Measurements from ENCODE around the gene ECE1. TPM values are rescaled to one million over a fixed set of nuclear protein-coding genes. Genes with fewer than 3 reads are reported as not detected.
A peak's percentile ranks its signal among the peaks of the same experiment; 100 is the strongest.

The ECE1 gene
- total and polyA plus RNA-seq, 7 experiments from 2014 or later: 21.3 to 97.4 (median 71.2) TPM

DNA sequence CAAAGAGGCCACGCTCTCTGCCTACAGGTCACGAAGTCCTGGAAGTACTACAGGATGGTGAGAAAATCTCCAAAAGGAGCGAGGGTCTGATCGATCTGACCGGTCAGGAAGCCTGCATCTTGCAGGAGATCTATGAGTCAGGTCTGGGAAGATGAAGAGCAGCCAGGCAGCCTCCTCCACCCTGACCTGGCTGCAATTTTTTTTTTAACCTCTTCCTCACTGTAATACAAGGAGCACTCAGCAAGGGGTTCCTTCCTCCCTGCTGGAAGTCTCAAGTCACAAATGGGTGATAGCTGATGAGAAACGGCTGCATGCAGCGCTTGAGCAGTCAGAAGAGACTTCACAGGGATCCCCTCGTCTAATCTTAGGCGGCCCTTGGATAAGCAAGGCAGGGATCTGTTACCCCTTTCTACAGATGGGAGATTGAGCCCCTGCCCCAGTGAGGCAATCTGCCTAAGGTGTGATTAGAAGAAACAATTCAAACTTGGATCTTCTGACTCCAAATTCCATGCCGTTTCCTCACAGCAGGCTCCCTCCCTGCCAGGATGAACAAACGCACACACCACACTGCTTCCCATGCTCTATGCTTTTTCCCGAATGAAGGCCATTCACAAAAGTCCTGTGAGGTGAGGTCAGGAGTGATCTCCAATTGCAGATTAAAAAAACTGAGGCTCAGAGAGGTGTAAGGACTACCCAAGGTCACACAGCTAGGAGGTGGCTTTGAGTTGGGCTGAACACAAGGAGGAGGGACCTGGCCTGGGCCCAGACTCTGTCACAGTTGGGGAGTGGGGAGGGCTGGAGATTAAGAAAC is 48.3 kb downstream of the ECE1 start:
- peaks cover 7 to 43% (median 16%) of the 10 kb centered on the region in 5 donors for H3K36me3 Mint-ChIP-seq

DNA sequence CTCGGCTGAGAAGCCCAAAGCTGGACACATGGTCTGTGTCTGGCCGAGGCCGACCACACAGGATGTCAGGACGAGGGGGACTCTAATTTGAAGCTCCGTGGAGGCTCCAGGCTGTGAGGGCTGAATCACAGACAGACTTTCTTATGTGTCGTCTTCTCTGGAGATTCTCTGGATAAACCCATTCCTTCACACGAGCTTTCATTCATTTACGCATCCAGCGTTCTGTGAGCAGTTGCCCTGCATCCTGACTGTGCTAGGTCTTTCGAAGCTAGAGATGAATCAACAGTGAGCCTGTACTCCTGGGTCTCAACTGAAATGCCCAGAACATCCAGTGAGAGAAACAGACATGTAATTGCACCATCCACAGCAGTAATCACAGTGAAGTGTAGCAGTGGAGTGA is 49.6 kb downstream of the ECE1 start:
- no peaks in the 10 kb centered on the region for H3K9me3 ChIP-seq (ENCODE audit: control insufficient read depth in 2 of 3, low read length in 3 of 3)
- no peak for DNase-seq

More for the DNA sequence above, 48.3 kb downstream of the ECE1 start:
- intact Hi-C loops (cut with micrococcal nuclease): no loop called here
- no peaks in the 10 kb centered on the region for H3K4me1 ChIP-seq (ENCODE audit: control insufficient read depth in 2 of 2, insufficient read depth in 2 of 2, low read length in 2 of 2)
- Mint-ChIP-seq H3K27ac (peak overlapping the region in 1 of 9 donors; percentile 34), H3K4me3 (no peak overlapping the region), H3K4me1 (no peaks in the 10 kb centered on the region), H3K9me3 (peaks cover 0 to 2% (median 0%) of the 10 kb centered on the region in 11 donors), H3K27me3 (no peaks in the 10 kb centered on the region)
- H3K27ac ChIP-seq (ENCODE audit: low read depth, low read length): no peak overlapping the region
- ChIA-PET CTCF (interaction anchor here (0.6 to 1.6 kb wide), 3 partner anchors 8 to 126 kb away, joined by 3 to 7 read pairs (median 3); no protein-coding TSS in a partner anchor), POLR2A (no interaction called here)
- no peak for DNase-seq
- H3K27me3 ChIP-seq (ENCODE audit: control insufficient read depth in 2 of 2, insufficient read depth in 2 of 2, low read length in 2 of 2): no peaks in the 10 kb centered on the region
- peaks cover 23 to 90% (median 25%) of the 10 kb centered on the region in 3 experiments for H3K36me3 ChIP-seq (ENCODE audit: control insufficient read depth in 2 of 3, insufficient read depth in 3 of 3, low read length in 3 of 3)
- H3K4me3 ChIP-seq (ENCODE audit: low read length): no peak overlapping the region
- ATAC-seq: no peak
- no peaks in the 10 kb centered on the region for H3K9me3 ChIP-seq (ENCODE audit: control insufficient read depth in 2 of 3, low read length in 3 of 3)

DNA sequence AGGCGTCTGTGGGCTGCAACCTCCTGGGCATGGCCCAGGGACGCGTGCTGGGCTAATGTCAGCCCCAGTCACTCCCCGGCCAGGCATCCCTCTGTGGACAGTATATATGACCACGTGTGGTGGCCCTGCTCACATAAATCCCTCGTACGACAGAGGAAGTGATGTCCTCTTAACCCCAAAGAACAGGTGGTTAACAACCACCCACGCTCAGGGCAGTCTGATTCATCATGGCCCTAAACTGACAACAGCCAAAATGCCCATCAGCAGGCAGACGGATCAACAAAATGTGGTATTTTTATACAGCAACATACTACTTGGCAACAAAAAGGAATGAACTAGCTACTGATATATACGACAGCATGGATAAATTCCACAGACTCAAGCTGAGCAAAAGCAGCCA is 51.0 kb downstream of the ECE1 start:
- H3K4me1 ChIP-seq (ENCODE audit: control insufficient read depth in 2 of 2, insufficient read depth in 2 of 2, low read length in 2 of 2): no peaks in the 10 kb centered on the region
- no peaks in the 10 kb centered on the region for H3K27me3 Mint-ChIP-seq
- DNase-seq: no peak
- peaks cover 3 to 34% (median 9%) of the 10 kb centered on the region in 5 donors for H3K36me3 Mint-ChIP-seq
- no peak overlapping the region for H3K4me3 ChIP-seq (ENCODE audit: low read length)
- no peak overlapping the region for H3K27ac ChIP-seq (ENCODE audit: low read depth, low read length)
- no peaks in the 10 kb centered on the region for H3K27me3 ChIP-seq (ENCODE audit: control insufficient read depth in 2 of 2, insufficient read depth in 2 of 2, low read length in 2 of 2)
- no peaks in the 10 kb centered on the region for H3K9me3 Mint-ChIP-seq
- CTCF ChIA-PET: interaction anchor here (1.1 kb wide), 1 partner anchor 21 kb away, joined by 3 read pairs; no protein-coding TSS in a partner anchor
- no peaks in the 10 kb centered on the region for H3K9me3 ChIP-seq (ENCODE audit: control insufficient read depth in 2 of 3, low read length in 3 of 3)
- peak overlapping the region in 5 of 9 donors; percentile 33 to 54 (median 43) for H3K27ac Mint-ChIP-seq
- ATAC-seq: no peak
- H3K4me1 Mint-ChIP-seq: no peaks in the 10 kb centered on the region
- intact Hi-C loops (cut with micrococcal nuclease): loop anchor here (10.0 kb wide), 3 partner anchors 256 to 726 kb away; no protein-coding TSS in a partner anchor
- POLR2A ChIA-PET: no interaction called here
- H3K36me3 ChIP-seq (ENCODE audit: control insufficient read depth in 2 of 3, insufficient read depth in 3 of 3, low read length in 3 of 3): peaks cover 22 to 92% (median 23%) of the 10 kb centered on the region in 3 experiments
- H3K4me3 Mint-ChIP-seq: no peak overlapping the region

More for the DNA sequence above, 49.6 kb downstream of the ECE1 start:
- peaks cover 0 to 2% (median 0%) of the 10 kb centered on the region in 11 donors for H3K9me3 Mint-ChIP-seq
- H3K36me3 Mint-ChIP-seq: peaks cover 9 to 41% (median 13%) of the 10 kb centered on the region in 5 donors
- Histone ChIP-seq H3K27ac (ENCODE audit: low read depth, low read length) (no peak overlapping the region), H3K4me3 (ENCODE audit: low read length) (no peak overlapping the region), H3K4me1 (ENCODE audit: control insufficient read depth in 2 of 2, insufficient read depth in 2 of 2, low read length in 2 of 2) (no peaks in the 10 kb centered on the region), H3K36me3 (ENCODE audit: control insufficient read depth in 2 of 3, insufficient read depth in 3 of 3, low read length in 3 of 3) (peaks cover 29 to 92% (median 33%) of the 10 kb centered on the region in 3 experiments), H3K27me3 (ENCODE audit: control insufficient read depth in 2 of 2, insufficient read depth in 2 of 2, low read length in 2 of 2) (no peaks in the 10 kb centered on the region)
- H3K4me3 Mint-ChIP-seq: no peak overlapping the region
- POLR2A ChIA-PET: no interaction called here
- H3K4me1 Mint-ChIP-seq: no peaks in the 10 kb centered on the region
- no peak for ATAC-seq
- CTCF ChIA-PET: interaction anchor here (0.6 to 1.0 kb wide), 2 partner anchors 124 to 128 kb away, joined by 3 to 4 read pairs; no protein-coding TSS in a partner anchor
- H3K27ac Mint-ChIP-seq: no peak overlapping the region
- intact Hi-C loops (cut with micrococcal nuclease): no loop called here
- no peaks in the 10 kb centered on the region for H3K27me3 Mint-ChIP-seq

DNA sequence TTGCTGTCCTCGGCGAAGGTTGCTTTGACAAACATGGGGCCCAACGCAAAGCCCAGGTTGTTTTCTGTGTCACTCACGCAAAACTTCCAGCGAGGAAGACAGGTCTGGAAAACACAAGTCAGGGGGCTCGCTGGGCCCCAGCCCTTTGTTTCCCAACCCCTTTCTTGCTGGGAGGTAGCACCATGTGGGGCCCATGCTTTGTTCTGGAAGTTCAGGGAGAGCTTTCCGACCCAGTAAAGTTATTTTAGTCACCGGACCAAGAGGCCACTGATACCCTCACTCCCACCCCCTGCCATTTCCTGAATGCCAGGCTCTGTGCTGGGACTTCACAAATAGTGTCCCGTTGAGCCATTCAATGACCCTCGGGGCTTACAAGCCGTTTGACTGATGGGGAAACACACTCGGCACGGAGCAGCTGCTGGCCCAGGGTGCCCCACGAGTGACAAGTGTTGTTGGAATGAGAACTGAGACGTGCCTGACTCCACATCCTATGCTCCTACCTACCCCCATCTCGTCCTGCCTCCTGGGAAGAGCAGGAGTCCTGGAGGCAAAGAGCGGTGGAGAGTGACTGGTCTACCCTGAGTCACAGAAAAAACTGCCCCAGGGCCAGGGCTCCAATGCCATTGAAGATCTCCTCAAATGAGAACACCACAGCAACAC is 52.0 kb downstream of the ECE1 start:
- ATAC-seq (no peak), DNase-seq (no peak)
- Mint-ChIP-seq H3K27ac (peak overlapping the region in 1 of 9 donors; percentile 33), H3K4me1 (no peaks in the 10 kb centered on the region), H3K4me3 (no peak overlapping the region), H3K27me3 (no peaks in the 10 kb centered on the region), H3K9me3 (no peaks in the 10 kb centered on the region), H3K36me3 (peaks cover 7 to 37% (median 12%) of the 10 kb centered on the region in 5 donors)
- Histone ChIP-seq H3K4me3 (ENCODE audit: low read length) (no peak overlapping the region), H3K27ac (ENCODE audit: low read depth, low read length) (no peak overlapping the region), H3K9me3 (ENCODE audit: control insufficient read depth in 2 of 3, low read length in 3 of 3) (no peaks in the 10 kb centered on the region), H3K4me1 (ENCODE audit: control insufficient read depth in 2 of 2, insufficient read depth in 2 of 2, low read length in 2 of 2) (no peaks in the 10 kb centered on the region), H3K36me3 (ENCODE audit: control insufficient read depth in 2 of 3, insufficient read depth in 3 of 3, low read length in 3 of 3) (peaks cover 14 to 91% (median 23%) of the 10 kb centered on the region in 3 experiments), H3K27me3 (ENCODE audit: control insufficient read depth in 2 of 2, insufficient read depth in 2 of 2, low read length in 2 of 2) (no peaks in the 10 kb centered on the region)
- intact Hi-C loops (cut with micrococcal nuclease): loop anchor here (10.0 kb wide), 3 partner anchors 257 to 727 kb away; no protein-coding TSS in a partner anchor
- POLR2A ChIA-PET: no interaction called here
- CTCF ChIA-PET: interaction anchor here (1.1 kb wide), 1 partner anchor 20 kb away, joined by 3 read pairs; no protein-coding TSS in a partner anchor

DNA sequence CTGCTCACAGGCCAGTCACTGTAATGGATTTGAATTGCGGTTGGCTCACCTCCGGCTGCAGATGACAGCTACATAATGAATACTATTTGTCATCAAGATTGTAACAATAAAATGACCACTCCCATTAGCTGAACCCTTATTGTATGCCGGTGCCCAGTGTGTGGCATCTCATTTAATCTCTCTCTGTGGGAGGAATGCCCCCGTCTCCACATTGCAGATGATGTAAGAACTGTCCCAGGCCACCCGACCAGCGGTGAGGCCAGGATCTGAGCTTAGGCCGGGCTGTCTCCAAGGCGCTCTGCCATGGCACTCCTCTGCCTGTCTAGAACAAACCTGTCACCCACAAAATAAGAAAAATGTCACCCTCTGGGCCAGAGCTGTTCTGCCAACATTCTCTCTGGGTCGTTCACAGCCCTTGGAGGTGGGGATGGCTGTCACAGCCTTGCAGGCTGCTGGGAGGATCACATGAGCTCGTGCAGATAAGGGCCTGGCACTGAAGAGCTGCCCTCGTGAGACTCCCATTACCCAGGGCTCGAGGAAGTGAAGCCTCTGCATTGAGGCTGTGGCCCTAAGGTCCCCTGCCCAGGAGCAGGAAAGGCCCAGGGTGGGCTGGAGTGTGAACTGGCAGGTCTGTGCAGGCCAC is 52.7 kb downstream of the ECE1 start:
- Mint-ChIP-seq H3K27ac (no peak overlapping the region), H3K36me3 (peaks cover 7 to 35% (median 12%) of the 10 kb centered on the region in 5 donors), H3K27me3 (no peaks in the 10 kb centered on the region), H3K4me1 (no peaks in the 10 kb centered on the region), H3K4me3 (no peak overlapping the region), H3K9me3 (no peaks in the 10 kb centered on the region)
- intact Hi-C loops (cut with micrococcal nuclease): loop anchor here (10.0 kb wide), 3 partner anchors 257 to 727 kb away; no protein-coding TSS in a partner anchor
- no peak overlapping the region for H3K27ac ChIP-seq (ENCODE audit: low read depth, low read length)
- POLR2A ChIA-PET: no interaction called here
- H3K9me3 ChIP-seq (ENCODE audit: control insufficient read depth in 2 of 3, low read length in 3 of 3): no peaks in the 10 kb centered on the region
- H3K4me3 ChIP-seq (ENCODE audit: low read length): no peak overlapping the region
- no peaks in the 10 kb centered on the region for H3K4me1 ChIP-seq (ENCODE audit: control insufficient read depth in 2 of 2, insufficient read depth in 2 of 2, low read length in 2 of 2)
- DNase-seq (no peak), ATAC-seq (no peak)
- CTCF ChIA-PET: interaction anchor here (0.9 kb wide), 1 partner anchor 14 kb away, joined by 3 read pairs; no protein-coding TSS in a partner anchor
- H3K36me3 ChIP-seq (ENCODE audit: control insufficient read depth in 2 of 3, insufficient read depth in 3 of 3, low read length in 3 of 3): peaks cover 14 to 93% (median 23%) of the 10 kb centered on the region in 3 experiments
- H3K27me3 ChIP-seq (ENCODE audit: control insufficient read depth in 2 of 2, insufficient read depth in 2 of 2, low read length in 2 of 2): no peaks in the 10 kb centered on the region

DNA sequence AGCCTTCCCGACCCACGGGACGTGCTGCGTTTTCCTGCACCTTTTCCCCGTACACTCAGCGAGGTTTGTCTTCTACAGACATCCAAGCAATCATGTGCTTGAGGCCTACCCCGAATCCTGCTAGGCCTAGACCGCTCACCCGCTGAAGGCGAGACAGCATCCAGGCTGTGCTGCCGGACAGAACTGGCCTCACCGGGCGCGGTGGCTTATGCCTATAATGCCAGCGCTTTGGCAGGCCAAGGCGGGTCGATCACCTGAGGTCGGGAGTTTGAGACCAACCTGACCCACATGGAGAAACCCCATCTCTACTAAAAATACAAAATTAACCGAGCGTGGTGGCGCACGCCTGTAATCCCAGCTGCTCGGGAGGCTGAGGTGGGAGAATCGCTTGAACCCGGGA is 54.1 kb downstream of the ECE1 start:
- no peak overlapping the region for H3K4me3 Mint-ChIP-seq
- peaks cover 8 to 33% (median 17%) of the 10 kb centered on the region in 5 donors for H3K36me3 Mint-ChIP-seq
- DNase-seq (no peak), ATAC-seq (no peak)
- no peaks in the 10 kb centered on the region for H3K27me3 ChIP-seq (ENCODE audit: control insufficient read depth in 2 of 2, insufficient read depth in 2 of 2, low read length in 2 of 2)
- no peak overlapping the region for H3K27ac Mint-ChIP-seq
- intact Hi-C loops (cut with micrococcal nuclease): loop anchor here (10.0 kb wide), 3 partner anchors 259 to 729 kb away; no protein-coding TSS in a partner anchor
- H3K4me1 Mint-ChIP-seq: no peaks in the 10 kb centered on the region
- H3K9me3 Mint-ChIP-seq: no peaks in the 10 kb centered on the region
- no peak overlapping the region for H3K27ac ChIP-seq (ENCODE audit: low read depth, low read length)
- POLR2A ChIA-PET: no interaction called here
- H3K36me3 ChIP-seq (ENCODE audit: control insufficient read depth in 2 of 3, insufficient read depth in 3 of 3, low read length in 3 of 3): peaks cover 6 to 88% (median 14%) of the 10 kb centered on the region in 3 experiments
- no peak overlapping the region for H3K4me3 ChIP-seq (ENCODE audit: low read length)
- H3K9me3 ChIP-seq (ENCODE audit: control insufficient read depth in 2 of 3, low read length in 3 of 3): no peaks in the 10 kb centered on the region
- H3K27me3 Mint-ChIP-seq: no peaks in the 10 kb centered on the region
- CTCF ChIA-PET: interaction anchor here (2.1 to 5.4 kb wide), 2 partner anchors 19 to 132 kb away, joined by 9 to 124 read pairs; no protein-coding TSS in a partner anchor
- no peaks in the 10 kb centered on the region for H3K4me1 ChIP-seq (ENCODE audit: control insufficient read depth in 2 of 2, insufficient read depth in 2 of 2, low read length in 2 of 2)

Data from naive thymus-derived CD4-positive, alpha-beta T cell (primary cell).